Fibroblast of pulmonary artery (primary cell): Measurements from ENCODE around the gene RPTOR.
"Not testable (repeated sequence)": the region's sequence is repeated elsewhere in the genome, so short reads cannot be mapped to it uniquely, and the experiment has no call there.

Source experiments
- DNase-seq: peaks from one replicate; pipeline ENCODE4 v3.0.0-alpha.2; 2010; ENCODE audit warnings: low read depth
- H3K4me3 ChIP-seq: replicated peaks from 2 replicates; pipeline ENCODE4 v1.5.1; 2011; ENCODE audit warnings: low read depth, mild to moderate bottlenecking, control low read depth, low read length, moderate library complexity
- TF ChIP-seq, protein P1 (sequence below): IDR thresholded peaks from 2 replicates; pipeline ENCODE4 v1.5.1; 2011; ENCODE audit warnings: mild to moderate bottlenecking, control low read depth, low read length, inconsistent platforms; ENCODE audit errors: missing control alignments

RPTOR gene

DNA sequence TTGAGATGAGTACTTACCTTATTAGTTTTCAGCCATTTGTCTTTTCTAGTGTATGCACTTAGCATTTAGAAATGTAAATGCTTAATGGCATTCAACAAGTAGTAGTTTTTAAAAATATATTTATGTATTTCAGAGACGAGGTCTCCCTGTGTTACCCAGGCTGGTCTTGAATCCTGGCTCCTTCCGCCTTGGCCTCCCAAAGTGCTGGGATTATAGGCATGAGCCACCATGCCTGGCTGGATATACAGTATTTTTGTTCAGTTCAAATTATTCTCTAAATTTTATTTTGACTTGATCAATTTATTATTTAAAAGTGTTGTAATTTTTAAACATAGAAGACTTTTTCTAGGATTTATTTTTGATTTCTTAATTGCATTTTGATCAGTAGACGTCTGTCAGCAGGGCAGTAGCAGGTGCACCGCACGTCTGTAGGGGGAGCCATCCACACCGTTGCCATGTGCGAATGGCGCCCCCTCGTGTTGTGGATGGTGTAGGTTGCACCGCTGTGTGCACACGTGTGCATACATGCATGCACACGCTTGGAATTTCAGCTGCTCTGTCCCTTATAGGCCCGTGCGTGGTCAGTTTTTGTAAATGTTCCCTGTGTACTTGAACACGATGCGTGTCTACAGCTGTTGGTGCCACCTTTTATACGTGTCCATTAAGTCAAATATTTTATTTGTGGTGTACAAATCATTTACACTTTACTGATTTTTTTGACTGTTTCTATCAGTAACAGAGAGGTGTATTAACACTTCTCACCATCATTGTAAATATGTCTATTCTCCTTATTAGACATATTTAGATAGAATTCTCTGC lies 30.6 kb downstream of the RPTOR start:
- H3K4me3 ChIP-seq = no peak overlapping the region
- peak; percentile 89 for DNase-seq
- TF ChIP-seq, protein P1, sequence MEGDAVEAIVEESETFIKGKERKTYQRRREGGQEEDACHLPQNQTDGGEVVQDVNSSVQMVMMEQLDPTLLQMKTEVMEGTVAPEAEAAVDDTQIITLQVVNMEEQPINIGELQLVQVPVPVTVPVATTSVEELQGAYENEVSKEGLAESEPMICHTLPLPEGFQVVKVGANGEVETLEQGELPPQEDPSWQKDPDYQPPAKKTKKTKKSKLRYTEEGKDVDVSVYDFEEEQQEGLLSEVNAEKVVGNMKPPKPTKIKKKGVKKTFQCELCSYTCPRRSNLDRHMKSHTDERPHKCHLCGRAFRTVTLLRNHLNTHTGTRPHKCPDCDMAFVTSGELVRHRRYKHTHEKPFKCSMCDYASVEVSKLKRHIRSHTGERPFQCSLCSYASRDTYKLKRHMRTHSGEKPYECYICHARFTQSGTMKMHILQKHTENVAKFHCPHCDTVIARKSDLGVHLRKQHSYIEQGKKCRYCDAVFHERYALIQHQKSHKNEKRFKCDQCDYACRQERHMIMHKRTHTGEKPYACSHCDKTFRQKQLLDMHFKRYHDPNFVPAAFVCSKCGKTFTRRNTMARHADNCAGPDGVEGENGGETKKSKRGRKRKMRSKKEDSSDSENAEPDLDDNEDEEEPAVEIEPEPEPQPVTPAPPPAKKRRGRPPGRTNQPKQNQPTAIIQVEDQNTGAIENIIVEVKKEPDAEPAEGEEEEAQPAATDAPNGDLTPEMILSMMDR = no peak

- H3K4me3 ChIP-seq = no peak overlapping the region
Measured at GRCh38 chr17:80577876-80578570, 33.4 kb downstream of the RPTOR start.

DNA sequence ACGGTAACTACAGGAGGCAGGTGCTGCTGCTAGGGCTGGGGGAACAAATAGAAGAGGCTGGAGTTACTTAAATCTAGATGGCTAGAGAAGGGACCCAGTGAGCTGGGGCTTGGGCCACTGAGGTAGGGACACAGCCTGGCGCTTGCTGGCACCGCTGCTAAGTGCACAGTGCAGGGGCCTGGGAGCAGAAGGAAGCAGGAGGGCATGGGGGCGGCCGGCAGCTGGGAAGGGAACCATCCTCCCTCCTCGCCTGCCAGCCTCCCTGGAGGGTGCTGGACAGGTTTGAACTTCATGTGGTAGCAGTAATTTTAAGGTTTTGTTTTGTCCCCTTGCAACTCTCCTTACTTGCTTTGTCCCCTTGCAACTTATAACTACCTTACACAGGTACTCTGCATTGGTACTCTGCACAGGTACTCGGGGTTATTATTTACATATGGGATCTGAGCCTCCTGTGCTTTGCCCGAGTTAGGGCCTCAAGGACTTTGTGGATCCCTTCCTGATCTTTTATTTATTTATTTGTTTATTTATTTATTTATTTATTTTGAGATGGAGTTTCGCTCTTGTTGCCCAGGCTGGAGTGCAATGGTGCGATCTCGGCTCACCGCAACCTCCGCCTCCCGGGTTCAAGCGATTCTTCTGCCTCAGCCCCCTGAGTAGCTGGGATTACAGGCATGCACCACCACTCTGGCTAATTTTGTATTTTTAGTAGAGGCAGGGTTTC lies 34.2 kb downstream of the RPTOR start:
- not testable (repeated sequence) for H3K4me3 ChIP-seq, DNase-seq

More at GRCh38 chr17:80577876-80578570, 33.4 kb downstream of the RPTOR start:
- DNase-seq = no peak
- TF ChIP-seq, protein P1 = no peak

GRCh38 chr17:80582165-80582564 lies 37.5 kb downstream of the RPTOR start:
- DNase-seq = no peak
- TF ChIP-seq, protein P1 = no peak

GRCh38 chr17:80584176-80584905 lies 39.7 kb downstream of the RPTOR start:
- TF ChIP-seq, protein P1 = no peak
- DNase-seq = no peak
- no peak overlapping the region for H3K4me3 ChIP-seq

More at GRCh38 chr17:80582165-80582564, 37.5 kb downstream of the RPTOR start:
- H3K4me3 ChIP-seq = no peak overlapping the region

- TF ChIP-seq, protein P1 = no peak
- DNase-seq = no peak
- H3K4me3 ChIP-seq = no peak overlapping the region
Measured at GRCh38 chr17:80585890-80586845, 41.5 kb downstream of the RPTOR start.
